ENCODE results near the gene LUC7L3.

LUC7L3 gene

GRCh38 chr17:50767446-50767845 lies 48.0 kb downstream of the LUC7L3 start, which contains the start of gene ANKRD40CL:
TSS of gene ANKRD40CL (minus strand) at chr17:50767518. CDS start at chr17:50766913, 605 bp downstream.
- no peaks in the 10 kb centered on the region for H3K27me3 Mint-ChIP-seq (ENCODE audit: low read depth)
- no peak within 1 kb of the TSS for H3K27ac Mint-ChIP-seq
- peak within 1 kb of the TSS in 1 of 3 experiments; percentile 34 for H3K4me3 Mint-ChIP-seq
- H3K36me3 Mint-ChIP-seq (ENCODE audit: low read depth) = no peaks in the 10 kb centered on the region
- no peaks in the 10 kb centered on the region for H3K9me3 Mint-ChIP-seq
- H3K4me1 Mint-ChIP-seq = peaks cover 30% of the 10 kb centered on the region
- TF ChIP-seq CTCF (IDR thresholded peaks at IDR 0.05; ENCODE audit: unreplicated experiment in 3 of 3) = no peak

- H3K27ac Mint-ChIP-seq = no peak overlapping the region
- TF ChIP-seq CTCF (IDR thresholded peaks at IDR 0.05; ENCODE audit: unreplicated experiment in 3 of 3) = no peak
- no peaks in the 10 kb centered on the region for H3K36me3 Mint-ChIP-seq (ENCODE audit: low read depth)
- peaks cover 25% of the 10 kb centered on the region for H3K4me1 Mint-ChIP-seq
- H3K9me3 Mint-ChIP-seq = no peaks in the 10 kb centered on the region
- peaks cover under 1% of the 10 kb centered on the region for H3K27me3 Mint-ChIP-seq (ENCODE audit: low read depth)
- no peak overlapping the region for H3K4me3 Mint-ChIP-seq
Observed at GRCh38 chr17:50768346-50768761, 49.0 kb downstream of the LUC7L3 start.

GRCh38 chr17:50769884-50770283 lies 50.5 kb downstream of the LUC7L3 start:
- Mint-ChIP-seq H3K4me3 (no peak overlapping the region), H3K27me3 (ENCODE audit: low read depth) (peaks cover 3% of the 10 kb centered on the region), H3K36me3 (ENCODE audit: low read depth) (no peaks in the 10 kb centered on the region), H3K4me1 (peaks cover 14% of the 10 kb centered on the region), H3K27ac (no peak overlapping the region), H3K9me3 (no peaks in the 10 kb centered on the region)
- TF ChIP-seq CTCF (IDR thresholded peaks at IDR 0.05; ENCODE audit: unreplicated experiment in 3 of 3) = no peak

- TF ChIP-seq CTCF (IDR thresholded peaks at IDR 0.05; ENCODE audit: unreplicated experiment in 3 of 3) = no peak
- no peak overlapping the region for H3K27ac Mint-ChIP-seq
- no peak overlapping the region for H3K4me3 Mint-ChIP-seq
- H3K27me3 Mint-ChIP-seq (ENCODE audit: low read depth) = peaks cover 3% of the 10 kb centered on the region
- H3K36me3 Mint-ChIP-seq (ENCODE audit: low read depth) = no peaks in the 10 kb centered on the region
- peaks cover 13% of the 10 kb centered on the region for H3K4me1 Mint-ChIP-seq
- no peaks in the 10 kb centered on the region for H3K9me3 Mint-ChIP-seq
Observed at GRCh38 chr17:50770346-50770745, 50.9 kb downstream of the LUC7L3 start.

GRCh38 chr17:50771991-50772785 lies 52.8 kb downstream of the LUC7L3 start:
- peaks cover 4% of the 10 kb centered on the region for H3K4me1 Mint-ChIP-seq
- H3K4me3 Mint-ChIP-seq = no peak overlapping the region
- H3K9me3 Mint-ChIP-seq = no peaks in the 10 kb centered on the region
- TF ChIP-seq CTCF (IDR thresholded peaks at IDR 0.05; ENCODE audit: unreplicated experiment in 3 of 3) = no peak
- H3K27me3 Mint-ChIP-seq (ENCODE audit: low read depth) = peaks cover 3% of the 10 kb centered on the region
- no peak overlapping the region for H3K27ac Mint-ChIP-seq
- H3K36me3 Mint-ChIP-seq (ENCODE audit: low read depth) = no peaks in the 10 kb centered on the region

Data from nephron (organoid).